Tibial artery (tissue), 4 donors: Measurements from ENCODE around the gene RAPGEF1.

Experiments
- DNase-seq, 2 donors: peaks; one replicate each; pipeline ENCODE4 v3.0.0-alpha.2; 2019
- H3K27ac ChIP-seq, 2 donors: fragments of 200-600 bp; sonication (generic) in 1 of 2; 1 replicate in 1 of 2; 2 replicates in 1 of 2; pipeline ENCODE4 v1.5.1; 2018 to 2019; ENCODE audit warnings: mild to moderate bottlenecking in 1 of 2
- H3K27me3 ChIP-seq, 2 donors: fragments of 200-600 bp; sonication (generic) in 1 of 2; one replicate each; pipeline versions ENCODE4 v1.5.1 to v1.6.0; 2016 to 2019
- H3K36me3 ChIP-seq, 3 donors: fragments of 200-600 bp; sonication (generic) in 2 of 3; one replicate each; pipeline ENCODE4 v1.5.1; 2016 to 2019; ENCODE audit warnings: mild to moderate bottlenecking in 2 of 3
- H3K4me1 ChIP-seq, 4 donors: fragments of 200-600 bp; sonication (generic) in 2 of 4; 1 replicate in 3 of 4; 2 replicates in 1 of 4; pipeline ENCODE4 v1.5.1; 2016 to 2019
- H3K4me3 ChIP-seq, 2 donors: fragments of 200-600 bp; sonication (generic) in 1 of 2; 1 replicate in 1 of 2; 2 replicates in 1 of 2; pipeline ENCODE4 v1.5.1; 2018 to 2019; ENCODE audit warnings: mild to moderate bottlenecking in 2 of 2
- H3K9me3 ChIP-seq, 3 donors: fragments of 200-600 bp; sonication (generic) in 1 of 3; one replicate each; pipeline ENCODE4 v1.5.1; 2016 to 2019
- intact Hi-C: fragments of 100-400 bp; cut with DNase I; formaldehyde crosslinking; loops from one replicate; pipeline ENCODE4 v1.15.0; 2023; ENCODE audit warnings: low total_unique reads
- TF ChIP-seq, protein P1 (sequence below), 2 experiments: fragments of 200-600 bp in 1 of 2; fragments of 450-650 bp in 1 of 2; IDR thresholded peaks; one replicate each; pipeline ENCODE4 v1.5.1; 2017 to 2019; ENCODE audit warnings: antibody characterized with exemption in 2 of 2, mild to moderate bottlenecking in 1 of 2, moderate library complexity in 1 of 2

Gene RAPGEF1

DNA sequence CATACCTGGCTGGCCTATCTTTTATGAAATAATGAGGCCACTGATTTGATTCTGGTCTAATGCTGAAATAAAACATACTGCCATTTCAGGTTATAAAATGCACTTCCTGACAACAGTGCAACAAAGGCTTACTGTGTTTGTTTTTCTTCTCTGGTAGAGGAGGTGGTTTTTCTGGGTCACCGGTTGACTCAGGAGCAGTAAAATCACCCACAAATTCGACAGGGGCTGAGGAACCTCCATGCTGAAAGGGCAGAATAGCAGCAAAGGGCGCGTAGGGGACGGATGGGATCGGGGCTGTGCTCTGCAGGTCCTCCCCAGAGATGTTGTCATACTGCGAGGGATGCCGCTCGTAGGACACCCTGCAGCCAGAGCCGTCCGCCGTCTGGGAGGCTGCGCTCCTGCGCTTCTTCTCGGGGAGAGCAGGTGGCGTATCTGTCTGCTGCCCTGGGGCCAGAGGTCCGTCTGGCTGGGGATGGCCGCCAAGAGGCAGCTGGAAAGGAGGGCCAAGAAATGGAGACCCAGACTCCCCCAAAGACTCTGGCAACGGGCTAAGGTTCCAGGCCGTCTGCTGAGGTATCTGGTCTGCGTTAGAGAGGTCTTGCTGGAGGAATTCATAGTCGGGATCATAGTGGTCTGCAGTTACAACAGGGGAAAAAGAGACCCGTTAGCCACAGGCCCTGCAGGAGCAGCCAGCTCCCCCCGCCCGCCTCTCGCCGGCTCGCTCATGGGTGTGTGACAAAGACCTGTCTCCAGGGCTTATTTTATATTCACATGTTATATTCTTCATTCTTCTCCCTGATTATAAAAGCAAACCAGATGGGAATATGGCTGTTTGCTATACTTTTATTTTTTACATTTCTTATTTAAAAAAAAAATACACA lies 113.8 kb downstream of the RAPGEF1 start:
- intact Hi-C loops: no loop called here
- H3K9me3 ChIP-seq: no peaks in the 10 kb centered on the region
- no peak overlapping the region for H3K4me3 ChIP-seq
- no peaks in the 10 kb centered on the region for H3K27me3 ChIP-seq
- H3K4me1 ChIP-seq: peaks cover 0 to 11% (median 4%) of the 10 kb centered on the region in 4 donors
- peaks cover 36 to 84% (median 78%) of the 10 kb centered on the region in 3 donors for H3K36me3 ChIP-seq
- TF ChIP-seq, protein P1, sequence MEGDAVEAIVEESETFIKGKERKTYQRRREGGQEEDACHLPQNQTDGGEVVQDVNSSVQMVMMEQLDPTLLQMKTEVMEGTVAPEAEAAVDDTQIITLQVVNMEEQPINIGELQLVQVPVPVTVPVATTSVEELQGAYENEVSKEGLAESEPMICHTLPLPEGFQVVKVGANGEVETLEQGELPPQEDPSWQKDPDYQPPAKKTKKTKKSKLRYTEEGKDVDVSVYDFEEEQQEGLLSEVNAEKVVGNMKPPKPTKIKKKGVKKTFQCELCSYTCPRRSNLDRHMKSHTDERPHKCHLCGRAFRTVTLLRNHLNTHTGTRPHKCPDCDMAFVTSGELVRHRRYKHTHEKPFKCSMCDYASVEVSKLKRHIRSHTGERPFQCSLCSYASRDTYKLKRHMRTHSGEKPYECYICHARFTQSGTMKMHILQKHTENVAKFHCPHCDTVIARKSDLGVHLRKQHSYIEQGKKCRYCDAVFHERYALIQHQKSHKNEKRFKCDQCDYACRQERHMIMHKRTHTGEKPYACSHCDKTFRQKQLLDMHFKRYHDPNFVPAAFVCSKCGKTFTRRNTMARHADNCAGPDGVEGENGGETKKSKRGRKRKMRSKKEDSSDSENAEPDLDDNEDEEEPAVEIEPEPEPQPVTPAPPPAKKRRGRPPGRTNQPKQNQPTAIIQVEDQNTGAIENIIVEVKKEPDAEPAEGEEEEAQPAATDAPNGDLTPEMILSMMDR (IDR thresholded peaks at IDR 0.05): no peak
- DNase-seq: no peak
- no peak overlapping the region for H3K27ac ChIP-seq

DNA sequence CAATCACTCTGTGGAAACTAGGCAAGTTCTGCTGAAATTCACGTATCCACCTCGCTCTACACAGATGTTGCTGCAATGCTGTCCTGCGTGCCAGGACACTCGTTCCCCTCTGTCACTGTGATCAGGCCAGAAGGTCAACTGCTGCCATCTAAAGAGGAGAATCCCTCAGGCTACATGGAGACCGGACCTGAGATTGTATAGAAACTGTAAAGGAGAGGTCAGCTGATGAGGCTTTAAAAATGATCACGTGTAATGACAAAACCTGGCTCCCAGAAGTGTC lies 114.4 kb downstream of the RAPGEF1 start:
- Histone ChIP-seq H3K27me3 (no peaks in the 10 kb centered on the region), H3K36me3 (peaks cover 42 to 90% (median 82%) of the 10 kb centered on the region in 3 donors), H3K4me1 (peaks cover 0 to 11% (median 4%) of the 10 kb centered on the region in 4 donors), H3K27ac (no peak overlapping the region), H3K4me3 (no peak overlapping the region), H3K9me3 (no peaks in the 10 kb centered on the region)
- intact Hi-C loops: no loop called here
- TF ChIP-seq, protein P1 (IDR thresholded peaks at IDR 0.05): no peak
- no peak for DNase-seq

DNA sequence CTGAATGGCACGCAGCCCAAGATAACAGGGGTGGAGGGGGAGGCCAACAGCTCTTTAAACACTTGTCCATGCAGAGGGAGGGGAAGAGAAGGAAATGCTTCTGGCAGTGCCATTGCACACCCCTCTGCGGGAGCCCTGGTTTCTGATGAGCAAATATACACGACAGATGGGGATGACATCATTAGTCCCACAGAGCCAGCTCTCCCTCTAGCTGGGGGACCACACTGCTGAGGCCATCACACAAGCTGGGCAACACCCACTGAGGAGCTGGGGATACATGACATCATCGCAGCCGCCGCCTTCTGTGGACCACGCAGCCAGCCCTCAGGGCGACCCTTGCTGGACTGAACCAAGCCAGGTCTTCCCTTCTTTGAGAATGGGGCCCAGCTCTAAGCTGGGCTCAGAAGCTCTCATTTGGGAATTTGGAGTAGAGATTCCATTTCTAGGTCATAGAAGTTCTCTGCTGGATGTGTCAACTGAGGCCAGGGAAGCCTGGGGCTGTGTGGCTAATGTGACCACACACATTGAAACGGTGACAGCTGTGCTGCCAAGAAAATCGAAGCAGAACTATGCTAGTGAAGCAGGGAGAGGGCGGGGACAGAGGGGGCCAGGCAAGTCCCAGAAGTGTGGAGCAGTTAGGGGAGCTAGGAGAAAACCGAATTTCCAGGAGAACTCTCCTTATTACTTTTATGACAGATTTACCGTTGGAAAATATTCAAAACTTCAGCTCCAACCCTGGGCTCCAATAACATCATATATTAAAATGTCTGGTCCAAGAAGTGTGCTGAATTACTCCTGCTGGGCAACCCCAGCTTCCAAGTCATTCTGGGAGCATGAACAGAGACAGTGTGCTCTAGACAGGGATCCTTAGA lies 115.0 kb downstream of the RAPGEF1 start:
- Histone ChIP-seq H3K4me3 (no peak overlapping the region), H3K27ac (no peak overlapping the region), H3K36me3 (peaks cover 48 to 90% (median 82%) of the 10 kb centered on the region in 3 donors), H3K9me3 (no peaks in the 10 kb centered on the region), H3K27me3 (no peaks in the 10 kb centered on the region), H3K4me1 (peaks cover 0 to 11% (median 4%) of the 10 kb centered on the region in 4 donors)
- DNase-seq: no peak
- TF ChIP-seq, protein P1 (IDR thresholded peaks at IDR 0.05): no peak
- intact Hi-C loops: no loop called here

DNA sequence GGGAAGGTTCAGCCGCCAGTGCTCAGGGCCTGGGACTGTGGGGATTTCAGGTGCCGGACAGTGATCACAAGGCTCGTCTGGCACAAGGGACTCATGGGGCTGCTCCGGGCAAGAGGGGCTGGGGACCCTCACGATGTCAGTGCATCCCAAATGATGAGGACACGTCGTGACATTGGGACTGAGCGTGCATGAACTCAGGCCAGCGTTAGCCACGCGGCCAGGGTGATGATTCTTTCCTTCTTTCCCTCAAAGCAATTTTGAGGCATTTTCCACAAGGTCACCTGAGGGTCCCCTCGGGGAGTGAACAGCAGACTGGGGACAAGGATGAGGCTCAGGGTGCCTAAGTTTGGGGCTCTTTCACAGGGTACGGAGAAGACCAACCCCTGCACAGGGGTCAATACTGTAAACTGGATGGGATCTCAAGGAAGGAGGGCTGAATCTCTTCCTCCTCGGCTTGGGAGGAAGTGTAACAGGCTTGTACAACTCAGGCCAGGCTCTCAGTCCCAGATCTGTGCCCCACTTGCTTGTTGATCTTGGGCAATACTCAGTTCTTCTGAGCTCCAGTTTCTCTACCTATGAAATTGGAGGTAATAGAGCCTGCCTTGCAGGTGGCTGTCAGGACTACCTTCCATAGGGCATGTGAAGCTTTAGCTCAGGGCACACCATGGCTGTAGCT lies 116.1 kb downstream of the RAPGEF1 start:
- intact Hi-C loops: no loop called here
- TF ChIP-seq, protein P1 (IDR thresholded peaks at IDR 0.05): no peak
- H3K36me3 ChIP-seq: peaks cover 58 to 91% (median 87%) of the 10 kb centered on the region in 3 donors
- no peak for DNase-seq
- H3K27ac ChIP-seq: no peak overlapping the region
- no peak overlapping the region for H3K4me3 ChIP-seq
- H3K27me3 ChIP-seq: no peaks in the 10 kb centered on the region
- H3K4me1 ChIP-seq: peaks cover 0 to 11% (median 4%) of the 10 kb centered on the region in 4 donors
- no peaks in the 10 kb centered on the region for H3K9me3 ChIP-seq

DNA sequence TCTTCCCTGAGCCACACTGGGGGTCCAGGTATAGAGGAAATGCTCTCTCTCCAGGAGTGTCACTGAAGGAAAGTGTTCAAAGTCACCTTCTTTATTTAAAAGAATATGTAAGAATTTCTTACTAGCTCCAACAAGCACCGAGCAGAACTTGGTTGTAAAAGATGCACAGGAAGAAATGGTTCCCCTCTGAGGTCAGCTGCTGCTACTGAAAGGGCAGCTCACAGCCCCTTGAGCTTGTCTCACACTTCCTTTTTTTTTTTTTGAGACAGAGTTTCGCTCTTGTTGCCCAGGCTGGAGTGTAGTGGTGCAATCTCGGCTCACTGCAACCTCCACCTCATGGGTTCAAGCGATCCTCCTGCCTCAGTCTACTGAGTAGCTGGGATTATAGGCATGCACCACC lies 117.4 kb downstream of the RAPGEF1 start:
- H3K27ac ChIP-seq: no peak overlapping the region
- TF ChIP-seq, protein P1 (IDR thresholded peaks at IDR 0.05): no peak
- intact Hi-C loops: no loop called here
- H3K4me3 ChIP-seq: no peak overlapping the region
- no peak for DNase-seq
- H3K4me1 ChIP-seq: peaks cover 0 to 19% (median 4%) of the 10 kb centered on the region in 4 donors
- H3K36me3 ChIP-seq: peaks cover 63 to 87% (median 82%) of the 10 kb centered on the region in 3 donors
- no peaks in the 10 kb centered on the region for H3K9me3 ChIP-seq
- H3K27me3 ChIP-seq: no peaks in the 10 kb centered on the region
